K562 (cell line): ENCODE data around the gene ATAD3B. TPM values are rescaled to one million over a fixed set of nuclear protein-coding genes. Genes with fewer than 3 reads are reported as not detected.
A peak's percentile ranks its signal among the peaks of the same experiment; 100 is the strongest.

Source experiments
- ATF7 ChIP-seq: fragments of 450-650 bp; IDR thresholded peaks from 2 replicates; pipeline ENCODE4 v1.7.1; 2014; ENCODE audit warnings: mild to moderate bottlenecking, moderate library complexity
- CCNT2 ChIP-seq: IDR thresholded peaks from 2 replicates; pipeline ENCODE4 v1.6.1; 2011; ENCODE audit warnings: borderline replicate concordance, low read depth, mild to moderate bottlenecking, moderate library complexity, mixed read lengths, low read length; ENCODE audit not compliant: insufficient read length; ENCODE audit errors: extremely low read depth
- EHMT2 ChIP-seq: fragments of 450-650 bp; IDR thresholded peaks from 2 replicates; pipeline ENCODE4 v1.6.1; 2018; ENCODE audit warnings: antibody characterized with exemption
- ID3 ChIP-seq, 2 experiments: fragments of 250-450 bp in 1 of 2; fragments of 450-650 bp in 1 of 2; sonication (Bioruptor Pico) in 1 of 2; IDR thresholded peaks; 2 replicates each; pipeline versions ENCODE4 v1.6.1 to v1.8.0; 2016 to 2021; ENCODE audit warnings: mild to moderate bottlenecking in 2 of 2, moderate library complexity in 2 of 2, missing compliant biosample characterization in 1 of 2, missing genetic modification characterization in 1 of 2
- KLF6 ChIP-seq: fragments of 250-450 bp; sonication (Bioruptor Pico); IDR thresholded peaks from 2 replicates; pipeline ENCODE4 v1.4.0; 2020; ENCODE audit warnings: mild to moderate bottlenecking, moderate library complexity, borderline replicate concordance
- MXD1 ChIP-seq: fragments of 250-450 bp; sonication (Bioruptor Pico); IDR thresholded peaks from 2 replicates; pipeline ENCODE4 v1.8.0; 2021; ENCODE audit warnings: borderline replicate concordance, mild to moderate bottlenecking, moderate library complexity; ENCODE audit not compliant: poor library complexity, severe bottlenecking
- NR2C2 ChIP-seq, 2 experiments: fragments of 200-800 bp in 1 of 2; sonication (Bioruptor generic) in 1 of 2; sonication (generic) in 1 of 2; formaldehyde crosslinking in 1 of 2; IDR thresholded peaks; 2 replicates each; pipeline versions ENCODE4 v1.6.1 to v1.8.0; 2016 to 2022; ENCODE audit warnings: mild to moderate bottlenecking in 1 of 2, missing compliant biosample characterization in 1 of 2, missing genetic modification characterization in 1 of 2, missing genetic modification reagents in 1 of 2
- PATZ1 ChIP-seq: fragments of 250-450 bp; sonication (Bioruptor Pico); IDR thresholded peaks from 2 replicates; pipeline ENCODE4 v1.5.0; 2020; ENCODE audit warnings: mild to moderate bottlenecking, borderline replicate concordance
- SAP30 ChIP-seq: fragments of 200-600 bp; sonication (generic); IDR thresholded peaks from 2 replicates; pipeline ENCODE4 v1.6.1; 2012; ENCODE audit warnings: borderline replicate concordance, low read depth, mild to moderate bottlenecking, moderate library complexity, low read length, control low read depth, inconsistent platforms; ENCODE audit not compliant: insufficient read depth, poor library complexity, severe bottlenecking
- ZFP36 ChIP-seq: fragments of 150-350 bp; IDR thresholded peaks from 2 replicates; pipeline ENCODE4 v1.6.1; 2018; ENCODE audit warnings: low read length, low read depth; ENCODE audit not compliant: partially characterized antibody
- ZNF282 ChIP-seq: sonication (generic); formaldehyde crosslinking; IDR thresholded peaks from 2 replicates; pipeline ENCODE4 v1.8.1; 2023; ENCODE audit warnings: missing genetic modification reagents
- ZNF384 ChIP-seq: IDR thresholded peaks from 2 replicates; pipeline ENCODE4 v1.6.1; 2012; ENCODE audit warnings: low read depth, low read length, improper control_type of control experiment
- ZNF395 ChIP-seq: fragments of 200-800 bp; sonication (Bioruptor generic); IDR thresholded peaks from 2 replicates; pipeline ENCODE4 v1.6.1; 2017; ENCODE audit warnings: missing genetic modification characterization, missing compliant biosample characterization
- polyA plus RNA-seq, 8 experiments: library from polyadenylated mRNA; depleted of rRNA in 4 of 8; stranded (reverse) in 5 of 8; unstranded in 3 of 8; fragments of >200 nt; fragmentation: Nextera tagmentation in 2 of 8; fragmentation: Illumina TruSeq in 1 of 8; extraction: Ambion mirVana in 2 of 8; extraction: Trizol in 1 of 8; gene quantifications; 2 replicates each; pipeline versions ENCODE4 v1.2.1 to v1.2.3, GENCODE V29; 2011 to 2014; ENCODE audit warnings: inconsistent platforms in 1 of 8, missing spikeins in 1 of 8
- total RNA-seq, 7 experiments: library from RNA; depleted of rRNA in 6 of 7; stranded (reverse); fragments of >200 nt in 6 of 7; fragmentation: Illumina TruSeq in 2 of 7; extraction: Trizol in 2 of 7; gene quantifications; 2 replicates each; pipeline versions ENCODE4 v1.2.1 to v1.2.3, GENCODE V29; 2011 to 2021; ENCODE audit warnings: low replicate concordance in 1 of 7
- TF ChIP-seq, protein P1 (sequence below): IDR thresholded peaks from 2 replicates; pipeline ENCODE4 v1.6.1; 2016; ENCODE audit warnings: missing genetic modification characterization, missing compliant biosample characterization

ATAD3B gene
- total and polyA plus RNA-seq, 9 of the 15 experiments (the other 6 are each of a cell fraction or from before 2014, with no cell fraction given) = 0.07 to 113 (median 27.7) TPM

DNA sequence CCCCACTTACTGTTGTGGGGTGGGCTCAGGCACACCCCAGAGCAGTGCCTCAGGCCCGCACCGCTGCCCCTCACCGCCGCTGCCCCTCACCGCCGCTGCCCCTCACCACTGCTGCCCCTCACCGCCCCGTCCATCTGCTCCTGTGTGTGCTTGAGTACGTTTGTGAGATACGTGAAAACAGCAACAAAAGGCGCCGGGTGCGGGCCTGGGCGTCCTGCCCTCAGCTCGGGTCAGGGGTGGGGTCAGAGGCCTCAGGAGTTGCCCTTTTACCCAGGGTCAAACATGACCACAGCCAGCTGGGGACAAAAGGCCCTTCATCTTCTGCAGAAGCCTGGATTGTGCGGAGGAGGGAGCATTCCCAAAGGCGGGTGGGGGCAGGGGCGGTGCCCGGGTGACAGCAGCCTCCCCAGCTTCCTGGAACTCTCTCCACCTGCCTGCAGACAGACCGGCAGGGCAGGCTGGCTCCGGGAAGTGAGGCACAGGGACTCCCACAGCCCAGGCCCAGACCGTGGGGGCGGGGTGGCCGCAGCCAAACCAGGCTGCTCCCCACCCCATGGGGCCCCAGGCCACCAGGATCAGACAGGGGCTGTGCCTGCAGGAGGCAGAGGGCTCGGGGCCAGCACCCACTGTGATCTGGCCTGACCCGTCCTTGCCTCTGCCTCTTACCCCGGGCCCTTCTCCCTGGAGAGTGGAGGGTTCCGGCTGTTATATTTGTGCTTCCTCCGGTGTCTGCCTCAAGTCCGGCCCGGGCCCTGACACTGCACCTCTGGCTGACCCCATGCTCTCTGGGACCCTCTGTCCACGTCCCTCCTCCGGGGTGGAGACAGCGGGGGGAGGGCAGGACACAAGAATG lies 38.4 kb upstream of the ATAD3B start (continued):
- TF ChIP-seq ZNF395 (CRISPR knock-in tag) (no peak), EHMT2 (no peak), KLF6 (CRISPR knock-in tag) (no peak), SAP30 (no peak), ID3 (CRISPR knock-in tag; IDR thresholded peaks at IDR 0.05) (no peak), ID3 (tag; IDR thresholded peaks at IDR 0.05) (peak; percentile 84; the same call in 1 of the 2 replicates), ZFP36 (peak; percentile 57), ZNF282 (CRISPR knock-in tag) (0 out of 2 replicates have a peak, but pooled peaks have one; percentile 16), CCNT2 (peak; percentile 40), MXD1 (CRISPR knock-in tag) (no peak), PATZ1 (CRISPR knock-in tag) (no peak), ZNF384 (no peak), ATF7 (peak; percentile 65), NR2C2 (CRISPR knock-in tag; IDR thresholded peaks at IDR 0.05) (peak; percentile 86), NR2C2 (tag; IDR thresholded peaks at IDR 0.05) (peak; percentile 95)
- TF ChIP-seq, protein P1, sequence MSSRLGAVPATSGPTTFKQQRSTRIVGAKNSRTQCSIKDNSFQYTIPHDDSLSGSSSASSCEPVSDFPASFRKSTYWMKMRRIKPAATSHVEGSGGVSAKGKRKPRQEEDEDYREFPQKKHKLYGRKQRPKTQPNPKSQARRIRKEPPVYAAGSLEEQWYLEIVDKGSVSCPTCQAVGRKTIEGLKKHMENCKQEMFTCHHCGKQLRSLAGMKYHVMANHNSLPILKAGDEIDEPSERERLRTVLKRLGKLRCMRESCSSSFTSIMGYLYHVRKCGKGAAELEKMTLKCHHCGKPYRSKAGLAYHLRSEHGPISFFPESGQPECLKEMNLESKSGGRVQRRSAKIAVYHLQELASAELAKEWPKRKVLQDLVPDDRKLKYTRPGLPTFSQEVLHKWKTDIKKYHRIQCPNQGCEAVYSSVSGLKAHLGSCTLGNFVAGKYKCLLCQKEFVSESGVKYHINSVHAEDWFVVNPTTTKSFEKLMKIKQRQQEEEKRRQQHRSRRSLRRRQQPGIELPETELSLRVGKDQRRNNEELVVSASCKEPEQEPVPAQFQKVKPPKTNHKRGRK = no peak
